BJ (cell line): ENCODE measurements around the gene RANBP3. TPM values are rescaled to one million over a fixed set of nuclear protein-coding genes. Genes with fewer than 3 reads are reported as not detected.

Experiments
- CTCF ChIA-PET: fragments of 350-600 bp; formaldehyde crosslinking; extraction: SDS; loops from one replicate; lab custom pipeline; 2021; ENCODE audit warnings: antibody characterized with exemption, inconsistent platforms; lab: Yijun Ruan, JAX
- POLR2A ChIA-PET: fragments of 300-600 bp; sonication (Branson Sonifier 250); formaldehyde crosslinking; extraction: SDS; loops from one replicate; lab custom pipeline; 2021; ENCODE audit warnings: antibody characterized with exemption; lab: Charles Lee
- DNase-seq: peaks from one replicate; pipeline ENCODE4 v3.0.0-alpha.2; 2011; ENCODE audit warnings: low read depth
- H3K27me3 ChIP-seq: 2 replicates; pipeline ENCODE4 v1.6.0; 2011; ENCODE audit warnings: low read length; ENCODE audit not compliant: control insufficient read depth, insufficient read depth
- H3K36me3 ChIP-seq: 2 replicates; pipeline ENCODE4 v1.5.1; 2011; ENCODE audit warnings: low read length; ENCODE audit not compliant: control insufficient read depth, insufficient read depth
- H3K4me3 ChIP-seq: 2 replicates; pipeline ENCODE4 v1.5.1; 2011; ENCODE audit warnings: low read depth, mild to moderate bottlenecking, control low read depth, low read length
- CTCF ChIP-seq: IDR thresholded peaks from 2 replicates; pipeline ENCODE4 v1.5.1; 2011; ENCODE audit warnings: low read depth, mild to moderate bottlenecking, control low read depth, inconsistent platforms, low read length, moderate library complexity; ENCODE audit not compliant: insufficient read depth
- polyA plus RNA-seq: library from polyadenylated mRNA; depleted of rRNA; stranded (reverse); fragments of >200 nt; gene quantifications from 2 replicates; pipeline ENCODE4 v1.2.3, GENCODE V29; 2011

RANBP3 gene
- polyA plus RNA-seq, 1 experiment, result 68.6 TPM

- ChIA-PET POLR2A (no interaction called here), CTCF (interaction anchor here (1.4 to 12.1 kb wide), 2 partner anchors 17 to 36 kb away, joined by 4 to 78 read pairs; no protein-coding TSS in a partner anchor)
- no peak for DNase-seq
- peaks cover 12% of the 10 kb centered on the region for H3K36me3 ChIP-seq
- no peak for TF ChIP-seq CTCF
- H3K27me3 ChIP-seq, result no peaks in the 10 kb centered on the region
- no peak overlapping the region for H3K4me3 ChIP-seq
Observed at GRCh38 chr19:5950741-5951140, 27.2 kb downstream of the RANBP3 start.

GRCh38 chr19:5949792-5950305 lies 28.1 kb downstream of the RANBP3 start:
- ChIA-PET CTCF (interaction anchor here (0.9 to 12.1 kb wide), 3 partner anchors 9 to 98 kb away, joined by 3 to 78 read pairs (median 4); no protein-coding TSS in a partner anchor), POLR2A (no interaction called here)
- Histone ChIP-seq H3K27me3 (no peaks in the 10 kb centered on the region), H3K4me3 (no peak overlapping the region), H3K36me3 (peaks cover 12% of the 10 kb centered on the region)
- no peak for TF ChIP-seq CTCF
- DNase-seq, result no peak

- no peak overlapping the region for H3K4me3 ChIP-seq
- ChIA-PET POLR2A (no interaction called here), CTCF (interaction anchor here (0.9 to 12.1 kb wide), 3 partner anchors 8 to 99 kb away, joined by 3 to 78 read pairs (median 4); no protein-coding TSS in a partner anchor)
- DNase-seq, result no peak
- no peaks in the 10 kb centered on the region for H3K27me3 ChIP-seq
- H3K36me3 ChIP-seq, result peaks cover 12% of the 10 kb centered on the region
- TF ChIP-seq CTCF, result no peak
Observed at GRCh38 chr19:5948752-5949564, 29.0 kb downstream of the RANBP3 start.

GRCh38 chr19:5947435-5947834 lies 30.5 kb downstream of the RANBP3 start:
- DNase-seq, result no peak
- CTCF ChIA-PET, result interaction anchor here (0.7 to 12.1 kb wide), 2 partner anchors 10 to 20 kb away, joined by 3 to 78 read pairs; no protein-coding TSS in a partner anchor

More at GRCh38 chr19:5947435-5947834, 30.5 kb downstream of the RANBP3 start:
- no peak for TF ChIP-seq CTCF
- Histone ChIP-seq H3K27me3 (no peaks in the 10 kb centered on the region), H3K4me3 (no peak overlapping the region), H3K36me3 (peaks cover 12% of the 10 kb centered on the region)
- POLR2A ChIA-PET, result no interaction called here
